Heart left ventricle (tissue), 13 donors: ENCODE data around the gene SH2D3C.

Experiments
- POLR2A ChIP-seq, 2 donors: fragments of 450-650 bp; IDR thresholded peaks; one replicate each; pipeline ENCODE4 v1.6.1; 2017; ENCODE audit warnings: antibody characterized with exemption in 2 of 2, mild to moderate bottlenecking in 2 of 2, moderate library complexity in 2 of 2
- TF ChIP-seq, protein P1 (sequence below), 12 donors: fragments of 200-600 bp; sonication (generic) in 4 of 12; IDR thresholded peaks; one replicate each; pipeline versions ENCODE4 v1.5.0 to v1.8.0; 2018 to 2022; ENCODE audit warnings: antibody characterized with exemption in 12 of 12, mild to moderate bottlenecking in 5 of 12
- donor health status: ischemic (EF 13 %, LVEDD 7.1; RV severe dilation, severe dysfunction).
- donor health status: DM: no; HTN: yes; CAD: no.
- donor health status: DM: no; HTN: no; CAD: no.
- donor health status: ischemic (EF 25% LVEDD 6.9; RV normal size, moderate dysfunction).
- donor health status: ischemic (EF 25% LVEDD 5.7; RV mildly dilated, moderate dysfunction).
- donor health status: ischemic (EF 35%, LVEDD 5.7; RV mildly dilated, moderate dysfunction).
- donor health status: nonischemic (EF 11% LVEDD 7.7; RV severe dilation, severe dysfunction).
- donor health status: DM: yes; HTN: yes; CAD: no.
- donor health status: PGD.
- donor health status: ischemic (EF 29% LVEDD 5.4; RV normal size, mild dysfunction).
- donor health status: nonischemic (EF 23%, LVEDD 6.1; RV moderate dilation, normal function).

GRCh38 chr9:127693697-127694096, 84.8 kb downstream of the SH2D3C start:
- TF ChIP-seq, protein P1, sequence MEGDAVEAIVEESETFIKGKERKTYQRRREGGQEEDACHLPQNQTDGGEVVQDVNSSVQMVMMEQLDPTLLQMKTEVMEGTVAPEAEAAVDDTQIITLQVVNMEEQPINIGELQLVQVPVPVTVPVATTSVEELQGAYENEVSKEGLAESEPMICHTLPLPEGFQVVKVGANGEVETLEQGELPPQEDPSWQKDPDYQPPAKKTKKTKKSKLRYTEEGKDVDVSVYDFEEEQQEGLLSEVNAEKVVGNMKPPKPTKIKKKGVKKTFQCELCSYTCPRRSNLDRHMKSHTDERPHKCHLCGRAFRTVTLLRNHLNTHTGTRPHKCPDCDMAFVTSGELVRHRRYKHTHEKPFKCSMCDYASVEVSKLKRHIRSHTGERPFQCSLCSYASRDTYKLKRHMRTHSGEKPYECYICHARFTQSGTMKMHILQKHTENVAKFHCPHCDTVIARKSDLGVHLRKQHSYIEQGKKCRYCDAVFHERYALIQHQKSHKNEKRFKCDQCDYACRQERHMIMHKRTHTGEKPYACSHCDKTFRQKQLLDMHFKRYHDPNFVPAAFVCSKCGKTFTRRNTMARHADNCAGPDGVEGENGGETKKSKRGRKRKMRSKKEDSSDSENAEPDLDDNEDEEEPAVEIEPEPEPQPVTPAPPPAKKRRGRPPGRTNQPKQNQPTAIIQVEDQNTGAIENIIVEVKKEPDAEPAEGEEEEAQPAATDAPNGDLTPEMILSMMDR (IDR thresholded peaks at IDR 0.05): no peak
- no peak for TF ChIP-seq POLR2A (IDR thresholded peaks at IDR 0.05)
